Right atrium auricular region (tissue), 2 donors: ENCODE data around the gene SLC25A53. TPM values are rescaled to one million over a fixed set of nuclear protein-coding genes. Genes with fewer than 3 reads are reported as not detected.

ENCODE experiments used
- DNase-seq: peaks from one replicate; pipeline ENCODE4 v3.0.0-alpha.2; 2019; ENCODE audit warnings: low spot score
- H3K27ac ChIP-seq, 2 donors: fragments of 200-600 bp; sonication (generic); 1 replicate in 1 of 2; 2 replicates in 1 of 2; pipeline ENCODE4 v1.5.1; 2016 to 2019
- H3K27me3 ChIP-seq, 2 donors: fragments of 200-600 bp; sonication (generic); one replicate each; pipeline versions ENCODE4 v1.5.1 to v1.6.0; 2017 to 2019
- H3K36me3 ChIP-seq: fragments of 200-600 bp; sonication (generic); one replicate; pipeline ENCODE4 v1.5.1; 2016
- H3K4me1 ChIP-seq, 2 donors: fragments of 200-600 bp; sonication (generic); one replicate each; pipeline versions ENCODE4 v1.5.1 to v1.6.0; 2017 to 2019
- H3K4me3 ChIP-seq, 2 donors: fragments of 200-600 bp; sonication (generic); 1 replicate in 1 of 2; 2 replicates in 1 of 2; pipeline ENCODE4 v1.5.1; 2017 to 2019; ENCODE audit warnings: mild to moderate bottlenecking in 1 of 2, moderate library complexity in 1 of 2
- H3K9me3 ChIP-seq, 2 donors: fragments of 200-600 bp; sonication (generic); one replicate each; pipeline ENCODE4 v1.5.1; 2019
- CTCF ChIP-seq, 2 donors: fragments of 200-600 bp; sonication (generic); IDR thresholded peaks; one replicate each; pipeline ENCODE4 v1.5.1; 2019; ENCODE audit warnings: antibody characterized with exemption in 2 of 2
- total RNA-seq, 2 donors: library from RNA; depleted of rRNA; stranded (reverse); fragments of >200 nt; gene quantifications; one replicate each; pipeline ENCODE4 v1.1.0, GENCODE V29; 2016

The SLC25A53 gene
- total RNA-seq, 2 donors from 2014 or later: 10.7 to 13.5 TPM

GRCh38 chrX:104189837-104190236, 33.0 kb upstream of the SLC25A53 start:
- Histone ChIP-seq H3K4me3 (no peak overlapping the region), H3K9me3 (no peaks in the 10 kb centered on the region), H3K4me1 (no peaks in the 10 kb centered on the region), H3K27ac (no peak overlapping the region), H3K27me3 (no peaks in the 10 kb centered on the region), H3K36me3 (peaks cover 36% of the 10 kb centered on the region)
- TF ChIP-seq CTCF (IDR thresholded peaks at IDR 0.05): no peak
- no peak for DNase-seq

- Histone ChIP-seq H3K27ac (no peak overlapping the region), H3K27me3 (no peaks in the 10 kb centered on the region), H3K9me3 (no peaks in the 10 kb centered on the region), H3K36me3 (peaks cover 36% of the 10 kb centered on the region), H3K4me3 (no peak overlapping the region), H3K4me1 (no peaks in the 10 kb centered on the region)
- DNase-seq: no peak
- TF ChIP-seq CTCF (IDR thresholded peaks at IDR 0.05): no peak
Observed at GRCh38 chrX:104187931-104188330, 31.1 kb upstream of the SLC25A53 start.

- Histone ChIP-seq H3K27ac (no peak overlapping the region), H3K36me3 (peaks cover 25% of the 10 kb centered on the region), H3K4me1 (no peaks in the 10 kb centered on the region), H3K9me3 (peaks cover 0 to 3% of the 10 kb centered on the region in 2 donors), H3K4me3 (no peak overlapping the region), H3K27me3 (no peaks in the 10 kb centered on the region)
- no peak for DNase-seq
- no peak for TF ChIP-seq CTCF (IDR thresholded peaks at IDR 0.05)
Observed at GRCh38 chrX:104183685-104184084, 26.9 kb upstream of the SLC25A53 start.

- Histone ChIP-seq H3K27me3 (no peaks in the 10 kb centered on the region), H3K4me1 (no peaks in the 10 kb centered on the region), H3K9me3 (peaks cover 0 to 8% of the 10 kb centered on the region in 2 donors), H3K36me3 (no peaks in the 10 kb centered on the region), H3K4me3 (no peak overlapping the region), H3K27ac (no peak overlapping the region)
- no peak for TF ChIP-seq CTCF (IDR thresholded peaks at IDR 0.05)
- no peak for DNase-seq
Observed at GRCh38 chrX:104173841-104174240, 17.0 kb upstream of the SLC25A53 start.

- TF ChIP-seq CTCF (IDR thresholded peaks at IDR 0.05): no peak
- H3K9me3 ChIP-seq: no peaks in the 10 kb centered on the region
- no peak overlapping the region for H3K27ac ChIP-seq
Observed at GRCh38 chrX:104172788-104173187, 16.0 kb upstream of the SLC25A53 start.

GRCh38 chrX:104172121-104172520, 15.3 kb upstream of the SLC25A53 start:
- H3K4me1 ChIP-seq: peaks cover 0 to 13% of the 10 kb centered on the region in 2 donors
- no peak overlapping the region for H3K27ac ChIP-seq
- no peak for DNase-seq
- H3K4me3 ChIP-seq: no peak overlapping the region
- no peak for TF ChIP-seq CTCF (IDR thresholded peaks at IDR 0.05)
- H3K9me3 ChIP-seq: no peaks in the 10 kb centered on the region
- no peaks in the 10 kb centered on the region for H3K27me3 ChIP-seq
- no peaks in the 10 kb centered on the region for H3K36me3 ChIP-seq

More at GRCh38 chrX:104172788-104173187, 16.0 kb upstream of the SLC25A53 start:
- H3K4me3 ChIP-seq: no peak overlapping the region
- DNase-seq: no peak
- H3K4me1 ChIP-seq: peaks cover 0 to 8% of the 10 kb centered on the region in 2 donors
- H3K27me3 ChIP-seq: no peaks in the 10 kb centered on the region
- no peaks in the 10 kb centered on the region for H3K36me3 ChIP-seq
